Uterus (tissue), 4 donors: ENCODE data around the gene C1QTNF5. TPM values are rescaled to one million over a fixed set of nuclear protein-coding genes. Genes with fewer than 3 reads are reported as not detected.

Experiments used
- DNase-seq, 2 donors: peaks; one replicate each; pipeline ENCODE4 v3.0.0-alpha.2; 2019 to 2020
- H3K27ac ChIP-seq, 2 donors: fragments of 200-600 bp; sonication (generic); 1 replicate in 1 of 2; 2 replicates in 1 of 2; pipeline ENCODE4 v1.5.1; 2016 to 2018
- H3K27me3 ChIP-seq, 2 donors: fragments of 200-600 bp; sonication (generic); one replicate each; pipeline ENCODE4 v1.5.1; 2018 to 2019; ENCODE audit warnings: control low read depth in 1 of 2
- H3K36me3 ChIP-seq, 2 donors: fragments of 200-600 bp; sonication (generic); one replicate each; pipeline ENCODE4 v1.5.1; 2019; ENCODE audit warnings: control low read depth in 1 of 2
- H3K4me1 ChIP-seq, 2 donors: fragments of 200-600 bp; sonication (generic); one replicate each; pipeline ENCODE4 v1.5.1; 2018 to 2019; ENCODE audit warnings: control low read depth in 1 of 2
- H3K4me3 ChIP-seq, 2 donors: fragments of 200-600 bp; sonication (generic); 1 replicate in 1 of 2; 2 replicates in 1 of 2; pipeline ENCODE4 v1.5.1; 2018 to 2019; ENCODE audit warnings: mild to moderate bottlenecking in 1 of 2
- H3K9me3 ChIP-seq, 2 donors: fragments of 200-600 bp; sonication (generic); one replicate each; pipeline ENCODE4 v1.5.1; 2019; ENCODE audit warnings: control low read depth in 1 of 2
- POLR2A ChIP-seq, 2 donors: fragments of 450-650 bp; IDR thresholded peaks; one replicate each; pipeline ENCODE4 v1.6.1; 2016; ENCODE audit warnings: antibody characterized with exemption in 2 of 2, mild to moderate bottlenecking in 1 of 2, moderate library complexity in 1 of 2
- intact Hi-C: fragments of 100-400 bp; cut with DNase I; formaldehyde crosslinking; loops from one replicate; pipeline ENCODE4 v1.15.1; 2023; ENCODE audit warnings: low total_unique reads
- total RNA-seq, 4 donors: library from RNA; depleted of rRNA in 3 of 4; stranded (reverse); fragments of >200 nt in 3 of 4; gene quantifications; one replicate each; pipeline versions ENCODE4 v1.1.0 to v1.2.4, GENCODE V29; 2014 to 2023
- TF ChIP-seq, protein P1 (sequence below), 4 experiments: fragments of 200-600 bp in 2 of 4; fragments of 450-650 bp in 2 of 4; sonication (generic) in 2 of 4; IDR thresholded peaks; one replicate each; pipeline ENCODE4 v1.5.1; 2016 to 2019; ENCODE audit warnings: antibody characterized with exemption in 4 of 4, mild to moderate bottlenecking in 2 of 4, moderate library complexity in 1 of 4
- donor health status: DM: yes; HTN: yes; CAD: no.

C1QTNF5 gene
- total RNA-seq, 4 donors from 2014 or later, result 6.5 to 40.2 (median 35.7) TPM

GRCh38 chr11:119306373-119306890 lies 34.3 kb downstream of the C1QTNF5 start:
- Histone ChIP-seq H3K36me3 (no peaks in the 10 kb centered on the region), H3K4me1 (no peaks in the 10 kb centered on the region), H3K27ac (peak overlapping the region; percentile 71 to 82), H3K27me3 (no peaks in the 10 kb centered on the region), H3K9me3 (no peaks in the 10 kb centered on the region), H3K4me3 (no peak overlapping the region)
- intact Hi-C loops, result no loop called here
- peak; percentile 51 to 61 for DNase-seq
- TF ChIP-seq POLR2A (IDR thresholded peaks at IDR 0.05), result peak in 1 of 2 donors; percentile 21
- TF ChIP-seq, protein P1, sequence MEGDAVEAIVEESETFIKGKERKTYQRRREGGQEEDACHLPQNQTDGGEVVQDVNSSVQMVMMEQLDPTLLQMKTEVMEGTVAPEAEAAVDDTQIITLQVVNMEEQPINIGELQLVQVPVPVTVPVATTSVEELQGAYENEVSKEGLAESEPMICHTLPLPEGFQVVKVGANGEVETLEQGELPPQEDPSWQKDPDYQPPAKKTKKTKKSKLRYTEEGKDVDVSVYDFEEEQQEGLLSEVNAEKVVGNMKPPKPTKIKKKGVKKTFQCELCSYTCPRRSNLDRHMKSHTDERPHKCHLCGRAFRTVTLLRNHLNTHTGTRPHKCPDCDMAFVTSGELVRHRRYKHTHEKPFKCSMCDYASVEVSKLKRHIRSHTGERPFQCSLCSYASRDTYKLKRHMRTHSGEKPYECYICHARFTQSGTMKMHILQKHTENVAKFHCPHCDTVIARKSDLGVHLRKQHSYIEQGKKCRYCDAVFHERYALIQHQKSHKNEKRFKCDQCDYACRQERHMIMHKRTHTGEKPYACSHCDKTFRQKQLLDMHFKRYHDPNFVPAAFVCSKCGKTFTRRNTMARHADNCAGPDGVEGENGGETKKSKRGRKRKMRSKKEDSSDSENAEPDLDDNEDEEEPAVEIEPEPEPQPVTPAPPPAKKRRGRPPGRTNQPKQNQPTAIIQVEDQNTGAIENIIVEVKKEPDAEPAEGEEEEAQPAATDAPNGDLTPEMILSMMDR (IDR thresholded peaks at IDR 0.05), result no peak

DNA sequence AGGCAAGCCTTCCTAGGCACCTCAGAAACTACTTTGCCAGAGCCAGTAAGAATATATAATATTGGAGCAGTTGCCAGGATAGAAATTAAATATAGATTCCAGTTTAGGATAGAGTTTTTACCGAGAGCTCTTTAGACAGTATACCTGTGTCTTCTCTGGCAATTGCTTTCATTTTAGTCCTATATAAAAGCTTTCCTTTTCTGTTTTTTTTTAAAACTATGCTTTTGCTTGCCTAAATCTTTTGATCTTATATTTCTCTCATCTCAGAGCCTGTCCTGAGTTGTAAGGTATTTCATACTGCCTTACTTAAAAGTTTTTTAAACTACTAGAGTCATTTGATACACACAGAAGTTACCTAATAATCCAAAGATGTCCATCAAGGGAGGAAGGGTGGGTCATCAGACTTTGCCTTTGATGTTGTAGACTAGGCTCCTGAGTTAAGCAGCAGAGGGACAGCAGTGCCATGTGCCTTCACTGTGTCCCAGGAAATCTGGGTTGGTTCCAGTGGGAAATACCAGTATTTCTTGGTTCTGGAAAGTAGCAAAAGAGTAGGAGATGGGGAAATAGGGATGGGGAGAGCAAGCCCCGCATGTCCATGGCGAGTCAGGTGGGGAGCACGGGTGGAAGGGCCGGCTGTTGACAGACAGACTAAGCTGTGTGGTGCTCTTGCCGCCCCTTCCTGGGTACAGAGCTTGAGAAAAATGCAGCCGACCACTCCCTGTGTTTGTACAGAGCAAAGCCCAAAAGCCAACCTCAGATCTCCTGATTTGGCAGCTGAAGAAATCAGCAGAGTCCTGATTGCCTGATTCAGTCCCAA lies 34.9 kb downstream of the C1QTNF5 start:
- H3K27ac ChIP-seq, result peak overlapping the region; percentile 71 to 82
- TF ChIP-seq, protein P1 (IDR thresholded peaks at IDR 0.05), result no peak
- H3K9me3 ChIP-seq, result no peaks in the 10 kb centered on the region
- intact Hi-C loops, result no loop called here
- H3K4me3 ChIP-seq, result no peak overlapping the region
- H3K27me3 ChIP-seq, result no peaks in the 10 kb centered on the region
- H3K4me1 ChIP-seq, result no peaks in the 10 kb centered on the region
- no peaks in the 10 kb centered on the region for H3K36me3 ChIP-seq
- no peak for DNase-seq

DNA sequence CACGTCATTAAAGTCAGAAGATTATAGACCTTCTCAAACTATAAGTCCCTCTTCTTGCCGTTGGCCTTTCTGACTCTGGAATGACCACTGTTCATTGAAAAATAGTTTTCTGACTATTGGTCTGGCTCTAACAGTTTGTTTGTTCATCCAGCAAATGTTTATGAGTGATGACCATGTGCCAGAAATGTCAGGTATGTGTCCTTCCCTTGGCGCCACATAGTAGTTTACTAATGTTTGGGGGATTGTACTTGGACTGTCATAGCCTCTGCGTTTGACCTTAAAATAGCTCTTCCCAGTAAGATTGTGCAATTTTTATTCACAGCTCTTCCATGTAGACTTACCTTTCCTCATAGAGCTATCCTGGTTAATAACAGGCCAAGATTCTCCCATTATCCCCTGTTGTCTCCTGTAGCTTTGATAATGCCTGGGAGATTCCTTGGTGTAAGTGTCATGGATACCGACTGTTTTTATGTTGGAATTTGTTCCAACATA lies 37.4 kb downstream of the C1QTNF5 start:
- no peaks in the 10 kb centered on the region for H3K9me3 ChIP-seq
- no peaks in the 10 kb centered on the region for H3K36me3 ChIP-seq
- no peaks in the 10 kb centered on the region for H3K27me3 ChIP-seq
- no peak for DNase-seq
- peaks cover 0 to 4% of the 10 kb centered on the region in 2 donors for H3K4me1 ChIP-seq
- intact Hi-C loops, result no loop called here
- no peak overlapping the region for H3K27ac ChIP-seq
- no peak for TF ChIP-seq POLR2A (IDR thresholded peaks at IDR 0.05)
- TF ChIP-seq, protein P1 (IDR thresholded peaks at IDR 0.05), result no peak
- no peak overlapping the region for H3K4me3 ChIP-seq

DNA sequence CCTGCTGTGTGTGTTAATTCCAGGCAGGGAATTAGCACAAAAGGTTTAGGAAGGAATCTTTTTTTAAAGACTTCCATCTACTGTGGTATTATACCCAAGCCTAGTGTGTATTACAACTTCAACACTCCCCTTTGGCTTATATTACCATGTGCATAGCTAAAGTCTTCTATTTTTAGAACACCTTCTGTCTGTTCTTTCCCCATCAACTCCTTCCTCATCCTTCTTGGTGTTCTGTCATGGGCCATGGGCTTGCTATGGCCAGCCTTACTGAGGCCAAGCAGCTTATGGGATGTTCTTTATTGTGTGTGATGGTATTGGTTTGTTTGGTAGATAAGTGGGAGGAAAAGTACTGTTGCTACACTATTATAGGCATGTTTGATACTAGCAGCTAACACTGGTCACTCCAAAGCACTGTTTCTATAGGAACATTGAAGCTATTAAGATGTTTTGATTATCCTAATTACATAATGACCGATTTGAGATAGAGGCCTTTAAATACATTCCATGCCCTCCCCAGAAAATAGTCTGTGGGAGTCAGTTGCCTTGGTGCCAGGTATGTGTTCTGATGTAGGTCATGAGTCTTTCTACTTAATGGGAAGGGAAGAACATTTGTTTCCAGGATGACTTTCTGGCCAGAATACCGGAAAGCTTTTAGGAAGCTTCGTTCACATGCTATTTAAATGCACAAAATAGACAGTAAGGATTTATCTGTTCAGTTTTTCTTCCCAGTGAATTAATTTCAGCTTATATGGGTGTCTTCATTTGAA lies 40.3 kb downstream of the C1QTNF5 start:
- intact Hi-C loops, result no loop called here
- peaks cover 0 to 7% of the 10 kb centered on the region in 2 donors for H3K4me1 ChIP-seq
- DNase-seq, result no peak
- TF ChIP-seq, protein P1 (IDR thresholded peaks at IDR 0.05), result no peak
- TF ChIP-seq POLR2A (IDR thresholded peaks at IDR 0.05), result no peak
- H3K36me3 ChIP-seq, result no peaks in the 10 kb centered on the region
- H3K4me3 ChIP-seq, result no peak overlapping the region
- H3K27ac ChIP-seq, result peak overlapping the region; percentile 42 to 64
- no peaks in the 10 kb centered on the region for H3K27me3 ChIP-seq
- no peaks in the 10 kb centered on the region for H3K9me3 ChIP-seq
